Smooth muscle cell (in vitro differentiated cells): Measurements from ENCODE around the gene ENOSF1. TPM values are rescaled to one million over a fixed set of nuclear protein-coding genes. Genes with fewer than 3 reads are reported as not detected.

ENCODE experiments used
- DNase-seq: peaks from one replicate; lab custom pipeline; 2025; ENCODE audit not compliant: unreplicated experiment; lab: John Stamatoyannopoulos, UW
- H2AFZ ChIP-seq: fragments of 200-600 bp; sonication (generic); 2 replicates; pipeline ENCODE4 v1.6.0; 2016; ENCODE audit warnings: antibody characterized with exemption, low read depth, mild to moderate bottlenecking
- H3F3A ChIP-seq: fragments of 200-600 bp; sonication (generic); 2 replicates; pipeline ENCODE4 v1.6.0; 2017; ENCODE audit warnings: antibody characterized with exemption, low read depth
- H3K27ac ChIP-seq: fragments of 200-600 bp; sonication (generic); 2 replicates; pipeline ENCODE4 v1.5.1; 2016; ENCODE audit warnings: low read depth, mild to moderate bottlenecking
- H3K27me3 ChIP-seq: fragments of 200-600 bp; sonication (generic); 2 replicates; pipeline ENCODE4 v1.6.1; 2016; ENCODE audit warnings: low read depth, mild to moderate bottlenecking
- H3K36me3 ChIP-seq: fragments of 200-600 bp; sonication (generic); 2 replicates; pipeline ENCODE4 v1.5.1; 2016; ENCODE audit warnings: low read depth
- H3K4me1 ChIP-seq: fragments of 200-600 bp; sonication (generic); 2 replicates; pipeline ENCODE4 v1.5.1; 2016; ENCODE audit warnings: low read depth
- H3K4me2 ChIP-seq: fragments of 200-600 bp; sonication (generic); 2 replicates; pipeline ENCODE4 v1.6.0; 2016; ENCODE audit warnings: mild to moderate bottlenecking
- H3K4me3 ChIP-seq: fragments of 200-600 bp; sonication (generic); 2 replicates; pipeline ENCODE4 v1.5.1; 2016; ENCODE audit warnings: mild to moderate bottlenecking
- H3K79me2 ChIP-seq: fragments of 200-600 bp; sonication (generic); 2 replicates; pipeline ENCODE4 v1.6.0; 2016; ENCODE audit warnings: low read depth, mild to moderate bottlenecking
- H3K9ac ChIP-seq: fragments of 200-600 bp; sonication (generic); 2 replicates; pipeline ENCODE4 v1.6.0; 2016; ENCODE audit warnings: low read depth
- H3K9me3 ChIP-seq: fragments of 200-600 bp; sonication (generic); replicated peaks from 2 replicates; pipeline ENCODE4 v1.5.1; 2016; ENCODE audit warnings: low read depth
- H4K20me1 ChIP-seq: fragments of 200-600 bp; sonication (generic); 2 replicates; pipeline ENCODE4 v1.6.0; 2016; ENCODE audit warnings: low read depth
- WGBS: methylation state at CpG from one replicate; pipeline ENCODE4 v1.1.7; 2016; ENCODE audit warnings: low lambda C conversion rate; 5-methylcytosine and 5-hydroxymethylcytosine counted together
- polyA plus RNA-seq: library from polyadenylated mRNA; unstranded; fragments of >200 nt; fragmentation: Nextera tagmentation; extraction: Ambion mirVana; gene quantifications from 2 replicates; pipeline ENCODE4 v1.2.1, GENCODE V29; 2016
- total RNA-seq: library from RNA; depleted of rRNA; stranded (reverse); fragments of >200 nt; gene quantifications from 2 replicates; pipeline ENCODE4 v1.2.3, GENCODE V29; 2014
- TF ChIP-seq, protein P1 (sequence below): fragments of 200-600 bp; sonication (generic); IDR thresholded peaks from 2 replicates; pipeline ENCODE4 v1.5.1; 2017; ENCODE audit warnings: borderline replicate concordance, mild to moderate bottlenecking, antibody characterized with exemption; ENCODE audit not compliant: insufficient read depth, poor library complexity, severe bottlenecking

The ENOSF1 gene
- total and polyA plus RNA-seq, 2 experiments from 2014 or later, result 6.6 to 12.4 TPM

DNA sequence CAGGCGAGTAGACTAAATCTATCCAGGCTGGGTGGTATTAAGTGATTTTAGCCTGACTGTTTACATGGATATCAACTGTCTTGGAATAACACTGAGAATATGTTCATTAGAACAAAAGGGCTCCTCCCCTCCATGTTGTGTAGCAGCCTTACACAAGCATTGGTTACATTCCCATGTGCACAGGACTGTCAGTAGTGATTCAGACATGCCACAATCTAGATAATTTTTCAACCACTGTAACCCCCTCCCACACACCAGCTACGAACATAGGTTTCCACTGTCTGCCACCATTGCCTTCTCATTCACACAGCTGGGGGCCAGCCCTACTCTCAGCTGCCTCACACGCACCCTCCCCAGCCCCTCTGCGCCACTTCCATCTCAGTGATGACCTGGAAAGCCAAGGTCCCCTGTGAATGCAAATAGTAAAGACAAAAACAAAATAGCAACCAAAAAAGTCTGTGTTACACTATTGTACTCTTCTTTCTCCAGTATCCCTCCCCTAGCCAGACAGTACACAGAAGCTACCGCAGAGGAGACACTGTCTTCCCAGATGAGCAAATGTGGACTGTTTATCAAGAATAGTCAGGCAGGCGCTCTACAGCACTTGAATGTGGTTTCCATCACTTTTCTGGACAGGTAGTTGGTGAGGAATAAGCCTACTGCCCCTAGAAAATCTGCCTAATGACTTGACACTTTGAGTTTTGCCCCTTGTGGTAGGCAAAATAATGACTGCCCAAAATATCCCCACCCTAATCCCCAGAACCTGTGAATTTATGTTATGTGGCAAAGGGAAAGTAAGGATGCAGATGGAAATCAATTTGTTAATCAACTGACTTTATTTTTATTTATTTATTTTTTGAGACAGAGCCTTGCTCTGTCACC lies 82.9 kb downstream of the ENOSF1 start:
- H3K9ac ChIP-seq, result no peak overlapping the region
- H3K9me3 ChIP-seq, result no peaks in the 10 kb centered on the region
- TF ChIP-seq, protein P1, sequence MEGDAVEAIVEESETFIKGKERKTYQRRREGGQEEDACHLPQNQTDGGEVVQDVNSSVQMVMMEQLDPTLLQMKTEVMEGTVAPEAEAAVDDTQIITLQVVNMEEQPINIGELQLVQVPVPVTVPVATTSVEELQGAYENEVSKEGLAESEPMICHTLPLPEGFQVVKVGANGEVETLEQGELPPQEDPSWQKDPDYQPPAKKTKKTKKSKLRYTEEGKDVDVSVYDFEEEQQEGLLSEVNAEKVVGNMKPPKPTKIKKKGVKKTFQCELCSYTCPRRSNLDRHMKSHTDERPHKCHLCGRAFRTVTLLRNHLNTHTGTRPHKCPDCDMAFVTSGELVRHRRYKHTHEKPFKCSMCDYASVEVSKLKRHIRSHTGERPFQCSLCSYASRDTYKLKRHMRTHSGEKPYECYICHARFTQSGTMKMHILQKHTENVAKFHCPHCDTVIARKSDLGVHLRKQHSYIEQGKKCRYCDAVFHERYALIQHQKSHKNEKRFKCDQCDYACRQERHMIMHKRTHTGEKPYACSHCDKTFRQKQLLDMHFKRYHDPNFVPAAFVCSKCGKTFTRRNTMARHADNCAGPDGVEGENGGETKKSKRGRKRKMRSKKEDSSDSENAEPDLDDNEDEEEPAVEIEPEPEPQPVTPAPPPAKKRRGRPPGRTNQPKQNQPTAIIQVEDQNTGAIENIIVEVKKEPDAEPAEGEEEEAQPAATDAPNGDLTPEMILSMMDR, result peak; percentile 11
- H3K79me2 ChIP-seq, result no peaks in the 10 kb centered on the region
- no peaks in the 10 kb centered on the region for H4K20me1 ChIP-seq
- no peaks in the 10 kb centered on the region for H3K27me3 ChIP-seq
- H3K4me1 ChIP-seq, result peaks cover 2% of the 10 kb centered on the region
- no peak overlapping the region for H2AFZ ChIP-seq
- peak overlapping the region; percentile 61 for H3K27ac ChIP-seq
- 65% methylated on average over 6 of the region's 6 CpGs for WGBS
- H3K36me3 ChIP-seq, result no peaks in the 10 kb centered on the region
- no peaks in the 10 kb centered on the region for H3F3A ChIP-seq
- H3K4me3 ChIP-seq, result no peak overlapping the region
- no peak for DNase-seq
- no peak overlapping the region for H3K4me2 ChIP-seq

- no peak overlapping the region for H3K4me2 ChIP-seq
- H3K27me3 ChIP-seq, result no peaks in the 10 kb centered on the region
- WGBS, result 51% methylated on average over 2 of the region's 2 CpGs
- H3K27ac ChIP-seq, result no peak overlapping the region
- H3K9ac ChIP-seq, result no peak overlapping the region
- no peaks in the 10 kb centered on the region for H3K4me1 ChIP-seq
- H2AFZ ChIP-seq, result no peak overlapping the region
- H4K20me1 ChIP-seq, result no peaks in the 10 kb centered on the region
- no peaks in the 10 kb centered on the region for H3K36me3 ChIP-seq
- no peaks in the 10 kb centered on the region for H3K9me3 ChIP-seq
- no peak overlapping the region for H3K4me3 ChIP-seq
- no peak for DNase-seq
- H3F3A ChIP-seq, result no peaks in the 10 kb centered on the region
- no peaks in the 10 kb centered on the region for H3K79me2 ChIP-seq
- TF ChIP-seq, protein P1, result no peak
These were observed 85.2 kb downstream of the ENOSF1 start for GRCh38 chr18:627231-627630.

- TF ChIP-seq, protein P1, result peak; percentile 75
- Histone ChIP-seq H3K27me3 (peaks cover 8% of the 10 kb centered on the region), H3K36me3 (no peaks in the 10 kb centered on the region), H3K9me3 (no peaks in the 10 kb centered on the region), H3K4me3 (no peak overlapping the region), H3K79me2 (no peaks in the 10 kb centered on the region), H4K20me1 (no peaks in the 10 kb centered on the region), H3K27ac (no peak overlapping the region), H2AFZ (no peak overlapping the region), H3K9ac (no peak overlapping the region), H3K4me1 (no peaks in the 10 kb centered on the region), H3F3A (no peaks in the 10 kb centered on the region), H3K4me2 (no peak overlapping the region)
- 70% methylated on average over 11 of the region's 11 CpGs for WGBS
- peak; percentile 8 for DNase-seq
These were observed 88.4 kb downstream of the ENOSF1 start for GRCh38 chr18:623761-624620.
